ENCODE measurements around the gene GALNT5.

The GALNT5 gene

DNA sequence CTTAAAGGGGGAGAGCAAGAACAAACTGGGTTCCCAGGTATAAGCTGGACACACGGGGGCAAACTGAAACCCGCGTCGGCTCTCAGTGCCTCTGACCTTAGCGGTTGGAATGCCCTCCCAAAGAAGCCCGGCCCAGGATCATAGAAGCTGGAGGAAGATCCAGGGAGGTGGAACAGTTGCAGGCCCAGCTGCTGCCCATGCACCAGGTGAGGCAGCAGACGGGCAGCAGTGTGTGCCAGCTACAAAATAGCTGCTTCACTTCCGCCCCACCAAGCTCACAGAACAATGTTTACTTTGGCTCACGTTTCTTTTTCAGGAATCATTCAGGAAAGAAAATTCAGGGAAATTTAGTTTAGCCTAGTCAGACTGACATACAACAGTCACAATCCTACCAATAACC is 72.0 kb downstream of the GALNT5 start:
- no peak overlapping the region for H3K4me3 ChIP-seq
- TF ChIP-seq, protein P1, sequence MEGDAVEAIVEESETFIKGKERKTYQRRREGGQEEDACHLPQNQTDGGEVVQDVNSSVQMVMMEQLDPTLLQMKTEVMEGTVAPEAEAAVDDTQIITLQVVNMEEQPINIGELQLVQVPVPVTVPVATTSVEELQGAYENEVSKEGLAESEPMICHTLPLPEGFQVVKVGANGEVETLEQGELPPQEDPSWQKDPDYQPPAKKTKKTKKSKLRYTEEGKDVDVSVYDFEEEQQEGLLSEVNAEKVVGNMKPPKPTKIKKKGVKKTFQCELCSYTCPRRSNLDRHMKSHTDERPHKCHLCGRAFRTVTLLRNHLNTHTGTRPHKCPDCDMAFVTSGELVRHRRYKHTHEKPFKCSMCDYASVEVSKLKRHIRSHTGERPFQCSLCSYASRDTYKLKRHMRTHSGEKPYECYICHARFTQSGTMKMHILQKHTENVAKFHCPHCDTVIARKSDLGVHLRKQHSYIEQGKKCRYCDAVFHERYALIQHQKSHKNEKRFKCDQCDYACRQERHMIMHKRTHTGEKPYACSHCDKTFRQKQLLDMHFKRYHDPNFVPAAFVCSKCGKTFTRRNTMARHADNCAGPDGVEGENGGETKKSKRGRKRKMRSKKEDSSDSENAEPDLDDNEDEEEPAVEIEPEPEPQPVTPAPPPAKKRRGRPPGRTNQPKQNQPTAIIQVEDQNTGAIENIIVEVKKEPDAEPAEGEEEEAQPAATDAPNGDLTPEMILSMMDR (IDR thresholded peaks at IDR 0.05), result no peak
- DNase-seq (ENCODE audit: low spot score), result no peak
- H3K27ac ChIP-seq, result no peak overlapping the region

DNA sequence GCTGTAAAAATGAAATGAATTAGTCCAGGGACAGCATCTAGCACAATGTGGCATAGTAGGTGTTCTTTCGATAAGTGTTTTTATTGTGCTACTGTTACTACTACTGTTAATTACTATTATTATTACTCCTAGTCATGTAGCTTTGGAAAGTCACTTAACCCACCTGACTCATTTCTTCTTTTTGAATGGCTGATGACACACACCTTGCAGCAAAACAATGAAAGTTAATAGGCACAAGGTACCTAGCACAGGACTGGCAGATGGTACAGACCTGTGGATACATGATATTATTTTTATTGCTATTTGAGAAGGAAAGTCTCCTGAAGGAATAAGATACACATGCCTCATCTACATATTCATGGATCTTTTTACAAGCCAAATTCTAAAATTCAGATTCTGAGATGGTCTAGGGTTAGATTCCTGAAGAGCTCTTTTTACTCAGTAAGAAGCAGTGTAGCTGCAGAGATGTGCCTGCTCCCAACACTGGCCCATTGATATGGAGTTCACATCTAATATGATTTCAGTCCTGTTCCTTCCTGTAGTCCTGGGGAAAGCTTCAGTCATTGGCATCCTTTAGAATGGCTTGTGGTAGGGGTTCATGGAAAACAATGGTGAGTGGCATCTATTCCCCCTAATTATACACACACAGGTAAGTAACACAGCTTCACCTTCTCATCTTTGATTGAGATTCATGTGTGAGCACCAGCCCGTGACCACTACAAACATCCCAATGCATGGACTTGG is 76.0 kb downstream of the GALNT5 start:
- Histone ChIP-seq H3K4me3 (no peak overlapping the region), H3K27ac (no peak overlapping the region)
- no peak for DNase-seq (ENCODE audit: low spot score)
- TF ChIP-seq, protein P1 (IDR thresholded peaks at IDR 0.05), result no peak

DNA sequence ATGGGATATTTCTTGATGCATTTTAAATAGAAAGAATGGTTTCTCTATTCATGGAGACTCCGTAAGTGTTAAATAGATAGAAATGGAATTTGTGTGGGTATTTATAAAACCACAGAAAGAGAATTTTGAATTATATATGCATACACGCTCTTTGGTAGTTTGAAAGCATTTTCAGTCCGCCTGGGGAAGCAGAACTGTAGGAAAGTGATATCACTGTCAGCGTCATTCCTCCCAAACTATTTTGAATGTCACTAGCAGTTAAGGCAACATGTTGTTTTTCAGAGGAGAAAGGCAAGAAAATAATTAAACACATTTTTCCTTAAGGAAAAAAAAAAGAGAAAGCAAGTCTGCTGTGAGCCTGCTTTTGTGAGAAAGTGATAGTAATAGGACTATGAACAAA is 76.8 kb downstream of the GALNT5 start:
- no peak overlapping the region for H3K4me3 ChIP-seq
- H3K27ac ChIP-seq, result no peak overlapping the region
- no peak for DNase-seq (ENCODE audit: low spot score)
- TF ChIP-seq, protein P1 (IDR thresholded peaks at IDR 0.05), result no peak

DNA sequence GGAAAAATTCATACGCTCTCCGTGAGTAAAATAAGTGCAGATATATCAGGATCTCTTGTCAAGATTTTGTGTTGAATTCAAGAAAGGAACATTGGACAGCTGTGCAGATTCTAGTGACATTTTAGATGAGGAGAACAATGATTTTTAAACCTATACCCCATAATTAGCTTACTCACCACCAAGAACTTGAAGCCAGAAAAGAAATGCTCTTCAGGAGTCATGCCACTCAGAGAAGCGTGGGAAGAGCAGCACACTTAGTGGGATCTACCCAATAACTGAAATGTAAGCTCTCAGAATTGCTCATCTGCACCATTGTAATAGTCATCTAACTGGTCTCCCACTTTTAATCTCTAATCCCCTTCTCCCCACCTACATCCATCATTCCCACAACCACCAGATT is 77.3 kb downstream of the GALNT5 start:
- no peak for DNase-seq (ENCODE audit: low spot score)
- TF ChIP-seq, protein P1 (IDR thresholded peaks at IDR 0.05), result no peak
- Histone ChIP-seq H3K4me3 (no peak overlapping the region), H3K27ac (no peak overlapping the region)

DNA sequence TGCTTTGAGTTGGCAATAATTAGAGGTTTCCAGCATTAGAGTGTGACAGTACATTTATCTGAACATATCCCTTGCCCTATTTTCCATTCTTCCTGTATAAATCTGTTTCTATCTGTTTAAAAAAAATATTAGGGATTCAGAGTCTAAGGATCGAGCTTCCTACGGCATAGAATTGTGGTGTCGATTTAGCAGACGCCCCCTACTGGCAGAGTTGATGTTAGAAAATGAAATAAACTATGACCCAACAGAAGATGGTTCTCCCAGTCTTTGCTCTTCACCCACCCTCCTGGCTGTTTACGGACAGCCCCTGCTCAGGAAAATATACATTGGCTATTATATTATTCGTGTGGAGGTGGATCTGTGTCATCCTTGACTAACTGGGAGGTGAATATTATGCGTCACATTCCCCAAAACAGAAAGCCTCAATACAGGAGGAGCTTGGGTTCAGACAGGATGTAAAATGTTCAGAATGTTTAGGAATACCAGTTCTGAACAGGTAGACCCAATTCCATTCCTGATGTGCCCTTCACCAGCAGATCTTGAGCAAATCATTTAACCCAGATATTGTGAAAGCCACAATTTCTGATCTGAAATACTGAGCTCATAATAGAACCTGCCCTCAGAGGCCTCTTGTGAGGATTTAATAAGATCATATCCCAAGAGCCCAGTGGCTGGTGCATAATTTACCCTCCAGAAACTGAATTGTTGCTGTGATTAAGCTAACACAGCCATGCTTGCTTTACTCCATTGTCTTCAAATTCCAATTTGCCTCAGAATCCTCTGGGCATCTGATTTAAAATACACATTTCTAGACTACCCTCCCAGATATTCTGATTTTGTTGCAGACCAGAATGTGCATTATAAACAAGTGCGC is 78.9 kb downstream of the GALNT5 start:
- H3K27ac ChIP-seq, result no peak overlapping the region
- TF ChIP-seq, protein P1 (IDR thresholded peaks at IDR 0.05), result peak; percentile 43
- DNase-seq (ENCODE audit: low spot score), result no peak
- H3K4me3 ChIP-seq, result no peak overlapping the region

DNA sequence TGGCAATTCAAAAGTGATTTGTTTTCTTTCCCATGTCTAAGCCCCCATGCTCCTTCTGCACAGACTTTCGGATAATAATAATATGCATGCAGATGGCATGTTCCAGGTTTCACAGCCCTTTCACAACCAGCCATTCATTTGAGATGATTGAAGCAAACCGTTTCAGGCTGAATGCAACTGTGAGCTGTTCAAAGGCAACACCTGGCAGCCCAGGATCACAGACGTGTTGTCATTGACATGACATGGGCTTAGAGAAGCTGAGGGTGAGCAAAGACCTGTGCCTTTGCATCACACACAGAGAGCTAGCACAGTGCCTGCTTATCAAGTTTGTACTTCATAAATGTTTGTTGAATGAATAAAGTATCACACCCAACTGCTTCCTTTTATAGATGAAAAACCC is 80.5 kb downstream of the GALNT5 start:
- no peak for DNase-seq (ENCODE audit: low spot score)
- H3K27ac ChIP-seq, result no peak overlapping the region
- no peak overlapping the region for H3K4me3 ChIP-seq
- TF ChIP-seq, protein P1 (IDR thresholded peaks at IDR 0.05), result no peak

Measured in coronary artery (tissue), 2 donors.